Fibroblast of mammary gland (primary cell): ENCODE data around the gene FGF2.
A peak's percentile ranks its signal among the peaks of the same experiment; 100 is the strongest.

Experiments
- DNase-seq: peaks from one replicate; pipeline ENCODE4 v3.0.0-alpha.2; 2010; ENCODE audit warnings: low read depth
- H3K4me3 ChIP-seq: 2 replicates; pipeline ENCODE4 v1.5.1; 2011; ENCODE audit warnings: low read depth, mild to moderate bottlenecking, low read length, moderate library complexity; ENCODE audit not compliant: control insufficient read depth
- CTCF ChIP-seq: conservative IDR thresholded peaks from 2 replicates; pipeline ENCODE4 v1.5.1; 2011; ENCODE audit warnings: low read depth, low read length, inconsistent platforms; ENCODE audit not compliant: control insufficient read depth, insufficient read depth

The FGF2 gene

GRCh38 chr4:122814426-122814825, 12.2 kb upstream of the FGF2 start:
- H3K4me3 ChIP-seq = no peak overlapping the region
- no peak for TF ChIP-seq CTCF
- DNase-seq = no peak

DNA sequence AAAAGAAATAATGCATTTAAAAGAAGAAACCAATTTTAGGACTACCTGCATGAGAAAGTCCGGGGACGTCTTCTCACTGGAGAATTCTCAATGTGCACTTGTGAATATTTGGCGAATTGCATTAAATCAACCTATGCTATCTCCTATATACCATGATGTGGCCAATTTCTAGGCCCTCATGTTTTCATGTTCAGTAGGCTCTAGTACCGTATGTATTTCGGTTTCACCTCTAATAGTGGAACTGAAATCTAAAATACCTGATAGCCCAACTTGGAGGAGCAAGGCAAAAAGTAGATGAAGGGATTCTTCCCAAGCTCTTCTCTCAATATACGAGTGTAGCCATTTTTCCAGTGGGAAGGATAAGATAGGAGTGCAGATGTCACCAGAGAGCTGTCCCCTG, 11.4 kb upstream of the FGF2 start:
- H3K4me3 ChIP-seq = no peak overlapping the region
- TF ChIP-seq CTCF = no peak
- no peak for DNase-seq

DNA sequence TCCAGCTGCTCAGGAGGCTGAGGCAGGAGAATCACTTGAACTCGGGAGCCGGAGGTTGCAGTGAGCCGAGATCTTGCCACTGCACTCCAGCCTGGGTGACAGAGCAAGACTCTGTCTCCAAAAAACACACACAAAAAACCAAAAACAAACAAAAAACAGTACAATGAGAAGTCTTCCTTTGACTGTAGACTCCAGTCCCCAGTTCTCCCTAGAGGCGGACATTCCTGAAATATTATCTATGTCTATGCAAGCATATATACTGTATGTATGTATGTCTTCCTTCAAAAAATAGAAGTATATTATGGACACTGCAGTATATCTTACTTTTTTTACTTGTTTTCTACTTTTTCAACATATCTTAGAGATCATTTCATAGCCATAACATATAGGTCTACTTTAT, 10.2 kb upstream of the FGF2 start:
- TF ChIP-seq CTCF = no peak
- DNase-seq = no peak
- H3K4me3 ChIP-seq = no peak overlapping the region

GRCh38 chr4:122819708-122820449, 6.8 kb upstream of the FGF2 start:
- H3K4me3 ChIP-seq = no peak overlapping the region
- peak; percentile 80 for DNase-seq
- TF ChIP-seq CTCF = no peak

DNA sequence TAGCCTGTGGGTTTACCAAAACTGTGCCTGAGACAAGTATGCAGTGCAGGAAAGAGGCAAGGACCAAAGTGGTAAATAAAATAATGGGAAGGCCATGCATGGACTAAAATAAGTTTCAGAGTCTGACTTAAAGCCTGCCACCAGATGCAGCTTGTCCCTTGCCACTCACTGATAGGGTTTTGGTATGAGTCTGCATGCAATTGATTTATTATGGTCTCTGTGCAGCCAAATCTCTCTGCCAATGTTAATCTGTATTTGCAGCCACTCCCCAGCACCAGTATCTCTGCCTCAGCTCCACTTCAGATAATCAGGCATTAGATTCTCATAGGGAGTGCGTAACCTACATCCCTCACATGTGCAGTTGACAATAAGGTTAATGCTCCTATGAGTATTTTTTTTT, 5.5 kb upstream of the FGF2 start:
- no peak for DNase-seq
- H3K4me3 ChIP-seq = no peak overlapping the region
- no peak for TF ChIP-seq CTCF

GRCh38 chr4:122822466-122822865, 4.2 kb upstream of the FGF2 start:
- H3K4me3 ChIP-seq = no peak overlapping the region
- TF ChIP-seq CTCF = no peak
- DNase-seq = no peak

DNA sequence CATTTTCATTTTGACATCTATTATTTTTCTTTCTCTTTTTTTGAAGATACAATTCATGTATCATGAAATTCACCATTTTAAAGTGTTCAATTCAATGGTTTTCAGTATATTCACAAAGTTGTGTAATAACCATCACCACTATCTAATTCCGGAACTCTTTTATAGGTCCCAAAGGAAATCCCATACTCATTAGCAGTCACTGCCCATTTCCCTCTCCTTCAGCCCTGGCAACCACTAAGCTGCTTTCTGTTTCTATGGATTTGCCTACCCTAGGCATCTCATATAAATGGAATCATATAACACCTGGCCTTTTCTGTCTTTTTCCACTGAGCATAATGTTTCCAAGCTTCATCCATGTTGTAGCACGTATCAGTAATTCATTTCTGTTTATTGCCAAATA, 3.2 kb upstream of the FGF2 start:
- no peak overlapping the region for H3K4me3 ChIP-seq
- TF ChIP-seq CTCF = no peak
- peak; percentile 51 for DNase-seq
